ENCODE measurements around the gene VAV3.

VAV3 gene

GRCh38 chr1:107548276-107548675 is 416.7 kb downstream of the VAV3 start:
- no peak overlapping the region for H3K4me3 ChIP-seq (replicated peaks in 1 of 2; ENCODE audit: low read depth in 2 of 2, low read length in 2 of 2)
- no peak for TF ChIP-seq CTCF (IDR thresholded peaks at IDR 0.05; ENCODE audit: low read depth, low read length)
- no peak for DNase-seq (ENCODE audit: low read depth in 2 of 2)

GRCh38 chr1:107547363-107548155 is 417.4 kb downstream of the VAV3 start:
- TF ChIP-seq CTCF (IDR thresholded peaks at IDR 0.05; ENCODE audit: low read depth, low read length): no peak
- H3K4me3 ChIP-seq (replicated peaks in 1 of 2; ENCODE audit: low read depth in 2 of 2, low read length in 2 of 2): no peak overlapping the region
- no peak for DNase-seq (ENCODE audit: low read depth in 2 of 2)

- H3K4me3 ChIP-seq (replicated peaks in 1 of 2; ENCODE audit: low read depth in 2 of 2, low read length in 2 of 2): no peak overlapping the region
- TF ChIP-seq CTCF (IDR thresholded peaks at IDR 0.05; ENCODE audit: low read depth, low read length): no peak
- DNase-seq (ENCODE audit: low read depth in 2 of 2): no peak
Observed at GRCh38 chr1:107546576-107546975, 418.4 kb downstream of the VAV3 start.

GRCh38 chr1:107545879-107546278 is 419.1 kb downstream of the VAV3 start:
- no peak for TF ChIP-seq CTCF (IDR thresholded peaks at IDR 0.05; ENCODE audit: low read depth, low read length)
- DNase-seq (ENCODE audit: low read depth in 2 of 2): no peak
- H3K4me3 ChIP-seq (replicated peaks in 1 of 2; ENCODE audit: low read depth in 2 of 2, low read length in 2 of 2): no peak overlapping the region

GRCh38 chr1:107545056-107545577 is 419.9 kb downstream of the VAV3 start:
- no peak for DNase-seq (ENCODE audit: low read depth in 2 of 2)
- no peak for TF ChIP-seq CTCF (IDR thresholded peaks at IDR 0.05; ENCODE audit: low read depth, low read length)
- no peak overlapping the region for H3K4me3 ChIP-seq (replicated peaks in 1 of 2; ENCODE audit: low read depth in 2 of 2, low read length in 2 of 2)

GRCh38 chr1:107544285-107544684 is 420.7 kb downstream of the VAV3 start:
- TF ChIP-seq CTCF (IDR thresholded peaks at IDR 0.05; ENCODE audit: low read depth, low read length): no peak
- no peak for DNase-seq (ENCODE audit: low read depth in 2 of 2)
- no peak overlapping the region for H3K4me3 ChIP-seq (replicated peaks in 1 of 2; ENCODE audit: low read depth in 2 of 2, low read length in 2 of 2)
